Central memory CD8-positive, alpha-beta T cell (primary cell): ENCODE results near the gene SAMHD1.
"Not testable (repeated sequence)": the region's sequence is repeated elsewhere in the genome, so short reads cannot be mapped to it uniquely, and the experiment has no call there.

Experiments used
- ATAC-seq: fragments of 150-1000 bp; cut with Tn5 transposase; replicated peaks from 2 replicates; pipeline ENCODE4 v1.10.0; 2022; ENCODE audit warnings: mild to moderate bottlenecking, moderate FRiP score, moderate number of reproducible peaks; ENCODE audit not compliant: poor library complexity, severe bottlenecking; ENCODE audit errors: extremely low read depth
- DNase-seq, 2 donors: peaks; one replicate each; pipeline ENCODE4 v3.0.0; 2021; ENCODE audit warnings: low spot score in 2 of 2
- H3K27ac Mint-ChIP-seq: one replicate; pipeline ENCODE4 v1.8.0; 2022; ENCODE audit warnings: low read depth, mild to moderate bottlenecking, moderate library complexity, mixed read lengths
- H3K27me3 Mint-ChIP-seq: one replicate; pipeline ENCODE4 v1.8.0; 2022; ENCODE audit warnings: mixed read lengths
- H3K36me3 Mint-ChIP-seq: one replicate; pipeline ENCODE4 v1.8.0; 2022; ENCODE audit warnings: mild to moderate bottlenecking, moderate library complexity, mixed read lengths; ENCODE audit not compliant: insufficient read depth
- H3K4me1 Mint-ChIP-seq: one replicate; pipeline ENCODE4 v1.8.0; 2022; ENCODE audit warnings: mixed read lengths
- H3K4me3 Mint-ChIP-seq: one replicate; pipeline ENCODE4 v1.8.0; 2022; ENCODE audit warnings: mild to moderate bottlenecking, moderate library complexity, mixed read lengths
- H3K9me3 Mint-ChIP-seq: one replicate; pipeline ENCODE4 v1.8.0; 2022; ENCODE audit warnings: mixed read lengths

SAMHD1 gene

DNA sequence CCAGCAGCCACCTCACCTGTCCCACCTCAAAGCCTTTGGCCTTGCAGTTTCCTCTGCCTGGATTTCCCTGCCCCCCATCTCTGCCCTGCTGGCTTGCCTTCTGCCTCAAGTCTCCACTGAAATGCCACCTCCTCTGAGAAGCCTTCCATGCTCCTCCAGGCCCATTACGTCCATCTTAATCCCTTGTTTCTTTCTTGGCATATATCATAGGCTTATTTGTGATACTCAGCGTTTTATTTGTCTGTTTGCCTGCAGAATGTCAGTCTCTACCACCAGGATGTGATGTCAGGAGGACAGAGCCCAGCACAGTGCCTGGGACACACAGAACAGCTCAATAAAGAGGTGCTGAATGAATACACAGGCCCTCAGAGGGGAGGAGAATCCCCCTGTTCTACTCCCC lies 100.0 kb downstream of the SAMHD1 start:
- Mint-ChIP-seq H3K4me1 (peaks cover 5% of the 10 kb centered on the region), H3K27me3 (no peaks in the 10 kb centered on the region), H3K9me3 (no peaks in the 10 kb centered on the region), H3K4me3 (no peak overlapping the region), H3K36me3 (peaks cover 3% of the 10 kb centered on the region), H3K27ac (no peak overlapping the region)
- ATAC-seq: no peak
- no peak for DNase-seq

DNA sequence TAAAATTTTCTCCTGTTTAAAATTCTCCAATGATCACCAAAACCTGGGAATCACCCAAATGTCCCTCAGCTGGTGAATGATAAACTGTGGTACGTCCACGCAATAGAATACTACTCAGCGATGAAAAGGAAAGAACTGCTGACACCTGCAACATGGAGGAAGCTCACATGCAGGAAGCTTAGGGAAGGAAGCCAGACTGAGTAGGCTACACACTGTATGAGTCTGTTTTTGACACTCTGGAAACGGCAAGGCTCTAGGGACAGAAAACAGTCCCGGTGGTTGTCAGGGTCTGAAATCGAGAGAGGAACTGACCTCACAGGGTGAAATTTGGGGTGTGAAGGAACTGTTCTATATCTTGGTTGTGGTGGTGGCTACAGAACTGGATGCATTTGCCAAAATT lies 100.7 kb downstream of the SAMHD1 start:
- Mint-ChIP-seq H3K36me3 (peaks cover 3% of the 10 kb centered on the region), H3K4me1 (no peaks in the 10 kb centered on the region), H3K27ac (no peak overlapping the region), H3K9me3 (no peaks in the 10 kb centered on the region), H3K27me3 (no peaks in the 10 kb centered on the region), H3K4me3 (no peak overlapping the region)
- ATAC-seq (no peak), DNase-seq (no peak)

DNA sequence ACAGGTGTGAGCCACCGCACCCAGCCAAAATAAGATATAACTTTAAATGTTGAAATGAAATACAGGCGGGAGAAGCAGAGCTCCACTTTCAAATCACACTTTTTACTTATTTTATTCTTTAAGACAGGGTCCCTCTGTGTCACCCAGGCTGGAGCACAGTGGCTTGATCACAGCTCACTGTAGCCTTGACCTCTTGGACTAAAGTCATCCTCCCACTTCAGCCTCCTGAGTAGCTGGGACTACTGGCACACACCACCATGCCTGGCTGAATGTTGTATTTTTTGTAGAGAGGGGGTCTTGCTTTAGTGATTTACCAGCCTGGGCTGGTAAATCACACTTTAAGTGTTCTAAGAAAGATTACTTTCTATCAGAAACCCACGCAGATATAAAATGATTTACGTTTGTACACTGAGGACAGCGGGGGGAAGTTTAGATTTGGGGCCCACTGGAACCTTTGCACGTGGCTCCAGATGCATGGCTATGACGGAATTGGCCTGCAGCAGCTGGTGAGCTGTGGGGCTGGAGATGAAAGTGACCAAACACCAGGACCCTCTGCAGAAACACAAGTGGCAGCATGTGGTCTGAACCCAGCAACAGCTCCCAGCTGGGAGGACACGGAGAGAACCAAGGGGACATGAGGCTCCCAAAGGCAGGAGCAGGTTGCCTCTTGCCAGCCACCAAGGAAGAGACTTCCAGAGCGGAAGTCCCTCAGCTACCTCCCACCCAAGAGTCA lies 102.0 kb downstream of the SAMHD1 start:
- Mint-ChIP-seq H3K27me3 (no peaks in the 10 kb centered on the region), H3K27ac (no peak overlapping the region), H3K4me1 (no peaks in the 10 kb centered on the region), H3K9me3 (no peaks in the 10 kb centered on the region), H3K36me3 (peaks cover 3% of the 10 kb centered on the region), H3K4me3 (no peak overlapping the region)
- no peak for DNase-seq
- ATAC-seq: no peak

DNA sequence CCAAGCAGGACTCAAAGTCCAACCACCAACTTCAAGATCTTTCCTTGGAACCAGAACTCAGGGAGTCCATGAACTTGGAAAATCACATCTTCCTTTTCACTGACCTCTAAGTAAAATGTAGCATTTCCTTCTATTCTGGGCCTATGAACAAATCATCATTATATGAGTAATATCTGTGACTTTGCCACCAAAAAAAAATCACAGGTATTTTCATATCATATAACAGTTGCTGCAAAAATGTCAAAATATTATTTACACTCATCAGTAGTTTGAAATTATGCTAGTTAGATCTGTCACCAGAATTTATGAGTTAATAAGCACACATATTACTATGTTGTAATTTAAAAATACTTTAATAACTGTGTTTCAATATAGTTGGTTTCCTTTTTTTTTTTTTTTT lies 102.8 kb downstream of the SAMHD1 start:
- Mint-ChIP-seq H3K4me3 (no peak overlapping the region), H3K36me3 (peaks cover 3% of the 10 kb centered on the region), H3K4me1 (no peaks in the 10 kb centered on the region), H3K27ac (no peak overlapping the region), H3K27me3 (no peaks in the 10 kb centered on the region), H3K9me3 (no peaks in the 10 kb centered on the region)
- DNase-seq: no peak
- no peak for ATAC-seq

DNA sequence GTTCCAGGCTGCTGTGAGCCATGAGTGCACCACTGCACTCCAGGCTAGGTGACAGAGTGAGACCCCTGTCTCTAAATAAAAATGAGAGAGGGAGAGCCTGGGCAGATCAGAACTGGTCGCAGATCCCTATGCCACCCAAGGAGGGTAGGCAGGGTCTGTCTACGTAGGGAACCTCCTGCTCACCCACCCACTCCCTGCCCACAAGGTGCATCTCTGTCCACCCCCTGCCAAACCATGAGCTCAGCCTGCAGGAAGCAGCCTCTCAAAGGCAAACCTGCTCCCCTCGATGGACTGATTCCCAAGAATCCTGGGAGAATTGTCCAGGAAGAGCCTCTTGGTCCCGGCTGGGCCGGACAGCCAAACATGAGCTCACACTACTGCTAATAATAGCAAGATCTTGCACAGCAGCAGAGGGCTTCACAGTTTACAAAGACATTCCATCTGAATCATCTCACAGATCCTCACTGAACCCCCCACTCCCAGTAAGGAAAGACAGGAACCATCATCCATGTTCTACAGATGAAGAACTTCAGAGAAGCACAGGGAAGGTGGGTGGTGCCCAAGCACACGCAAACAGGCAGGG lies 103.3 kb downstream of the SAMHD1 start:
- Mint-ChIP-seq H3K4me1 (peaks cover 5% of the 10 kb centered on the region), H3K27ac (no peak overlapping the region)

DNA sequence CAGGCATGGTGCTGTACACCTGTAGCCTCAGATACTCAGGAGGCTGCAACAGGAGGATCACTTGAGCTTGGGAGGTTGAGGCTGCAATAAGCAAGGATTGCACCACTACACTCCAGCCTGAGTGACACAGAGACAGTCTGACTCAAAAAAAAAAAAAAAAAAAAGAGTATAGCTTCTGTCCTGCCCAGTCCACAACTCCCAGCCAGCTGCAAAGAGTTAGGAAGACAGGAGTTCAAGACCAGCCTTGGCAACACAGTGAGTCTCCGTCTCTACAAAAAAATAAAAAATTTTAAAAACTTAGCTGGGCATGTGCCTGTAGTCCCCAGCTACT lies 103.8 kb downstream of the SAMHD1 start:
- ATAC-seq: no peak

More for the DNA sequence above, 103.3 kb downstream of the SAMHD1 start:
- DNase-seq (no peak), ATAC-seq (no peak)
- no peaks in the 10 kb centered on the region for H3K27me3 Mint-ChIP-seq
- H3K36me3 Mint-ChIP-seq: peaks cover 2% of the 10 kb centered on the region
- no peak overlapping the region for H3K4me3 Mint-ChIP-seq
- no peaks in the 10 kb centered on the region for H3K9me3 Mint-ChIP-seq

DNA sequence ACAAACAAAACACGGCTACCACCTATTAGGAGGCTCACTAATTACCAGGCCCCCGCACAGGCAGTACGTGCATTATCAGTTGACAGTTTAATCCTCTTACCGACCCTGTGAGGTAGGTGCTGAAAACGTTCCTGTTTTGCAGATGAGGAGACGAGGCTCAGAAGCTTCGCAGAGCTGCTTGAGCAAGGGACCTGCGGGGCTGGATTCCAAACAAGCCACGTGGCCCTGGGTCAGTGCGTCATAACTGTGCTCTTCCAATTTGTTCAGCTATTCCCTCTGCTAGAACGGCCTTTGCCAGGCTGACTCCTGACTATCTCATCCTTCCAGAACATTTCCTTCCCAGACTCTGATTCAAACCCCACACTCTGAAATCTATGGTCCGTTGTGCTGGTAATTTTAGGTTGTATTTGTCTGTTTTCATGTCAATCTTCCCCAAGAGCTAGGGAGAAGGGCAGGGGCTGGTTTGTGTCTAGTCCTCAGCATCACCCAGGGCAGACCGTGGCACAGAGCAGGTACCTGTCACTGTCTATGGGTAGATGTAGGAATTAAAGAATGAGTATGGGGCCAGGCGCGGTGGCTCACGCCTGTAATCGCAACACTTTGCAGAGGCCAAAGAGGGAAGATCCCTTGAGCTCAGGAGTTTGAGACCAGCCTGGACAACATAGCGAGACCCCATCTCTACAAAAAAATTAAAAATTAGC lies 104.3 kb downstream of the SAMHD1 start:
- no peaks in the 10 kb centered on the region for H3K9me3 Mint-ChIP-seq
- no peaks in the 10 kb centered on the region for H3K27me3 Mint-ChIP-seq
- no peak for ATAC-seq
- DNase-seq: no peak
- H3K4me1 Mint-ChIP-seq: peaks cover 6% of the 10 kb centered on the region
- H3K4me3 Mint-ChIP-seq: no peak overlapping the region
- H3K36me3 Mint-ChIP-seq: peaks cover 2% of the 10 kb centered on the region
- H3K27ac Mint-ChIP-seq: no peak overlapping the region

More for the DNA sequence above, 103.8 kb downstream of the SAMHD1 start:
- Mint-ChIP-seq H3K27ac (no peak overlapping the region), H3K4me3 (no peak overlapping the region), H3K9me3 (no peaks in the 10 kb centered on the region), H3K36me3 (peaks cover 2% of the 10 kb centered on the region), H3K4me1 (peaks cover 6% of the 10 kb centered on the region), H3K27me3 (no peaks in the 10 kb centered on the region)
- DNase-seq: no peak

DNA sequence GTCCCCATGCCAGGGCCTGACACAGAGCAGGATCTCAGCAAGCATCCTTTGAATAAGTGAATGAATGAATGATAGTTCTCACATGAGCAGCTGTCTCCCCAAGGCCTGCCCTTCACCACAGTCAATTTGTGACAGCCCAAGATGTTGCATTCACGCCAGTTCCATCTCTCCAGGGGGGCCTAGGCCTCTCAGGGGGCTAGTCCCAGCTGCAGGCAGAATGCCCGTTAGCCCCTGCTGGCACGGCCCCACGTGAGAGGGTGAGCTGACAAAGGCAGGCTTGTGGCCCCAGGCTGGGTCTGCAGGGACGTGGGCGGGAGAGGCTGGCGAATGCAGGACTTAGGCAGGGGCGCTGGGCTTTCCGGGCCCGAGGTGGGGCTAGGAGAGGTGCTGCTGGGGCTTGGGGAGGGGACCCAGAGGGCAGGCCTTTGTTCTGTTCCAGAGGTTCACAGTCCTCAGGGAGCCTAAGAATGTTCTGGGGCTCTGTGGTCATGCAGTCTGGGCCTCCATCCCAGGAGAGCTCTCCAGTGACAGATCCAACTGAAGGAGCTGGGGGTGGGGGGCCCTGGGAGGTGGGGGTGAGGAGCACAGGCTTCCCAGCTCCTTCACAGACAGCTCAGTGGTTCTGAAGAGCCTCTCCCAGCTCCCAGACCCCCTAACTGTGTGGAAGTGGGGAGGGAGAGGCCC lies 106.1 kb downstream of the SAMHD1 start:
- Mint-ChIP-seq H3K27ac (no peak overlapping the region), H3K36me3 (peaks cover 2% of the 10 kb centered on the region), H3K4me3 (no peak overlapping the region), H3K4me1 (peaks cover 11% of the 10 kb centered on the region), H3K9me3 (no peaks in the 10 kb centered on the region), H3K27me3 (no peaks in the 10 kb centered on the region)
- ATAC-seq (no peak), DNase-seq (no peak)

DNA sequence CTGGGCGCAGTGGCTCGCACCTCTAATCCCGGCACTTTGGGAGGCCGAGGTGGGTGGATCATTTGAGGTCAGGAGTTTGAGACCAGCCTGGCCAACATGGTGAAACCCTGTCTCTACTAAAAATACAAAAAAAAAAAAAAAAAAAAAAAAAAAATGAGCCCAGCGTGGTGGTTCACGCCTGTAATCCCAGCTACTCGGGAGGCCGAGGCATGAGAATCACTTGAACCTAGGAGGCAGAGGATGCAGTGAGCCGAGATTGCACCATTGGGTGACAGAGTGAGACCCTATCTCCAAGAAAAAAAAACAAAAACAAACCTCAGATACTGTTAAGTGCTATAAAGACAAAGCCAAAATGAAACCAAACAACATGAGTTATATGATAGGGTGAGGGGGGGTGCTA lies 110.5 kb downstream of the SAMHD1 start:
- DNase-seq, ATAC-seq, H3K9me3 Mint-ChIP-seq, H3K27ac Mint-ChIP-seq, H3K27me3 Mint-ChIP-seq, H3K36me3 Mint-ChIP-seq, H3K4me3 Mint-ChIP-seq: not testable (repeated sequence)
- peaks cover 12% of the 10 kb centered on the region for H3K4me1 Mint-ChIP-seq
